ENCODE results near the gene STXBP5.
A peak's percentile ranks its signal among the peaks of the same experiment; 100 is the strongest.

The STXBP5 gene

GRCh38 chr6:147381712-147382111 is 177.5 kb downstream of the STXBP5 start:
- DNase-seq (ENCODE audit: low read depth in 2 of 2), result peak; percentile 55 to 56

- DNase-seq (ENCODE audit: low read depth in 2 of 2), result peak in 1 of 2 experiments; percentile 9
These were observed 178.8 kb downstream of the STXBP5 start for GRCh38 chr6:147382945-147383554.

GRCh38 chr6:147384029-147384428 is 179.8 kb downstream of the STXBP5 start:
- DNase-seq (ENCODE audit: low read depth in 2 of 2), result no peak

GRCh38 chr6:147384737-147385710 is 180.8 kb downstream of the STXBP5 start:
- no peak for DNase-seq (ENCODE audit: low read depth in 2 of 2)

- DNase-seq (ENCODE audit: low read depth in 2 of 2), result no peak
These were observed 185.2 kb downstream of the STXBP5 start for GRCh38 chr6:147389463-147389862.

- peak in 1 of 2 experiments; percentile 4 for DNase-seq (ENCODE audit: low read depth in 2 of 2)
These were observed 186.8 kb downstream of the STXBP5 start for GRCh38 chr6:147390909-147391536.

- DNase-seq (ENCODE audit: low read depth in 2 of 2), result no peak
These were observed 188.9 kb downstream of the STXBP5 start for GRCh38 chr6:147392917-147393625.

GRCh38 chr6:147395158-147395557 is 190.9 kb downstream of the STXBP5 start:
- peak in 1 of 2 experiments; percentile 1 for DNase-seq (ENCODE audit: low read depth in 2 of 2)

- DNase-seq (ENCODE audit: low read depth in 2 of 2), result no peak
These were observed 193.1 kb downstream of the STXBP5 start for GRCh38 chr6:147397306-147397705.

GRCh38 chr6:147400968-147401367 is 196.8 kb downstream of the STXBP5 start:
- DNase-seq (ENCODE audit: low read depth in 2 of 2), result no peak

GRCh38 chr6:147401779-147402178 is 197.6 kb downstream of the STXBP5 start:
- DNase-seq (ENCODE audit: low read depth in 2 of 2), result no peak

- no peak for DNase-seq (ENCODE audit: low read depth in 2 of 2)
These were observed 202.6 kb downstream of the STXBP5 start for GRCh38 chr6:147406783-147407182.

- no peak for DNase-seq (ENCODE audit: low read depth in 2 of 2)
These were observed 203.4 kb downstream of the STXBP5 start for GRCh38 chr6:147407571-147407970.

GRCh38 chr6:147416622-147417021 is 212.4 kb downstream of the STXBP5 start:
- no peak for DNase-seq (ENCODE audit: low read depth in 2 of 2)

GRCh38 chr6:147417954-147418353 is 213.7 kb downstream of the STXBP5 start:
- DNase-seq (ENCODE audit: low read depth in 2 of 2), result no peak

- no peak for DNase-seq (ENCODE audit: low read depth in 2 of 2)
These were observed 214.3 kb downstream of the STXBP5 start for GRCh38 chr6:147418523-147418922.

- no peak for DNase-seq (ENCODE audit: low read depth in 2 of 2)
These were observed 217.7 kb downstream of the STXBP5 start for GRCh38 chr6:147421903-147422302.

GRCh38 chr6:147423111-147423510 is 218.9 kb downstream of the STXBP5 start:
- DNase-seq (ENCODE audit: low read depth in 2 of 2), result no peak

GRCh38 chr6:147429794-147430193 is 225.6 kb downstream of the STXBP5 start:
- DNase-seq (ENCODE audit: low read depth in 2 of 2), result no peak

- no peak for DNase-seq (ENCODE audit: low read depth in 2 of 2)
These were observed 226.6 kb downstream of the STXBP5 start for GRCh38 chr6:147430811-147431210.

- DNase-seq (ENCODE audit: low read depth in 2 of 2), result no peak
These were observed 229.9 kb downstream of the STXBP5 start for GRCh38 chr6:147434076-147434475.

- DNase-seq (ENCODE audit: low read depth in 2 of 2), result no peak
These were observed 230.3 kb downstream of the STXBP5 start for GRCh38 chr6:147434516-147434915.

Data from fibroblast of skin of left biceps (primary cell).